ENCODE data around the gene SEPTIN11.

DNA sequence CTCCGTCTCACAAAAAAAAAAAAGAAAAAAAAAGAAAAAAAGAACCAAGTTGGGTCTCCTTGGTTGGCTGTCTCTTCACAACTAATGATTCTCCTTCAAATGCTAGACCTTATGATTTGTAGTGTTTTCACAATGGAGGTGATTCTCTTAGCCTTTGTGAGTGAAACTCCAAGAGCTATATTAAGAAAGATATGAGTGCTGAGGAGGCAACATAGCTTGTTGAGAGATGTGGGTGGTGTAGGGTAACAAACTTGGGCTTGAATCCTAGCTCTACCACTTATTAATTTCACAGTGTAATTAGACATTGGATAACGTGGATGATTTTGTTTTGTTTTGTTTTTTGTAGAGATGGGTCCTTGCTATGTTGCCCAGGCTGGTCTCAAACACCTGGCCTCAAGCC is 10.4 kb upstream of the SEPTIN11 start:
- TF ChIP-seq, protein P1, sequence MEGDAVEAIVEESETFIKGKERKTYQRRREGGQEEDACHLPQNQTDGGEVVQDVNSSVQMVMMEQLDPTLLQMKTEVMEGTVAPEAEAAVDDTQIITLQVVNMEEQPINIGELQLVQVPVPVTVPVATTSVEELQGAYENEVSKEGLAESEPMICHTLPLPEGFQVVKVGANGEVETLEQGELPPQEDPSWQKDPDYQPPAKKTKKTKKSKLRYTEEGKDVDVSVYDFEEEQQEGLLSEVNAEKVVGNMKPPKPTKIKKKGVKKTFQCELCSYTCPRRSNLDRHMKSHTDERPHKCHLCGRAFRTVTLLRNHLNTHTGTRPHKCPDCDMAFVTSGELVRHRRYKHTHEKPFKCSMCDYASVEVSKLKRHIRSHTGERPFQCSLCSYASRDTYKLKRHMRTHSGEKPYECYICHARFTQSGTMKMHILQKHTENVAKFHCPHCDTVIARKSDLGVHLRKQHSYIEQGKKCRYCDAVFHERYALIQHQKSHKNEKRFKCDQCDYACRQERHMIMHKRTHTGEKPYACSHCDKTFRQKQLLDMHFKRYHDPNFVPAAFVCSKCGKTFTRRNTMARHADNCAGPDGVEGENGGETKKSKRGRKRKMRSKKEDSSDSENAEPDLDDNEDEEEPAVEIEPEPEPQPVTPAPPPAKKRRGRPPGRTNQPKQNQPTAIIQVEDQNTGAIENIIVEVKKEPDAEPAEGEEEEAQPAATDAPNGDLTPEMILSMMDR (IDR thresholded peaks at IDR 0.05), result no peak
- TF ChIP-seq ZFX (IDR thresholded peaks at IDR 0.05; ENCODE audit: borderline replicate concordance), result no peak
